ENCODE results near the gene WNK1. TPM values are rescaled to one million over a fixed set of nuclear protein-coding genes. Genes with fewer than 3 reads are reported as not detected.
A peak's percentile ranks its signal among the peaks of the same experiment; 100 is the strongest.
"Not testable (repeated sequence)": the region's sequence is repeated elsewhere in the genome, so short reads cannot be mapped to it uniquely, and the experiment has no call there.

WNK1 gene
- 61.1 TPM for polyA plus RNA-seq (2012; ENCODE audit: insufficient read depth, insufficient read length)

- peak within 1 kb of the TSS; percentile 75 for H3K4me3 ChIP-seq (ENCODE audit: low read length)
- DNase-seq (ENCODE audit: low read depth, low spot score) = peak; percentile 98
These were observed at the start of gene WNK1 for GRCh38 chr12:751999-752694. Gene WNK1 (plus strand): TSS chr12:752579. CDS start chr12:753566, 987 bp downstream.

GRCh38 chr12:704516-705242 is 47.7 kb upstream of the WNK1 start:
- DNase-seq (ENCODE audit: low read depth, low spot score) = no peak

GRCh38 chr12:708084-708483 is 44.3 kb upstream of the WNK1 start:
- not testable (repeated sequence) for H3K4me3 ChIP-seq (ENCODE audit: low read length); DNase-seq (ENCODE audit: low read depth, low spot score)

More at GRCh38 chr12:704516-705242, 47.7 kb upstream of the WNK1 start:
- no peak overlapping the region for H3K4me3 ChIP-seq (ENCODE audit: low read length)

- no peak for DNase-seq (ENCODE audit: low read depth, low spot score)
- H3K4me3 ChIP-seq (ENCODE audit: low read length) = no peak overlapping the region
These were observed 42.8 kb upstream of the WNK1 start for GRCh38 chr12:709455-710020.

- H3K4me3 ChIP-seq (ENCODE audit: low read length) = no peak overlapping the region
- no peak for DNase-seq (ENCODE audit: low read depth, low spot score)
These were observed 40.1 kb upstream of the WNK1 start for GRCh38 chr12:712172-712863.

GRCh38 chr12:713281-713875 is 39.0 kb upstream of the WNK1 start:
- H3K4me3 ChIP-seq (ENCODE audit: low read length) = no peak overlapping the region
- no peak for DNase-seq (ENCODE audit: low read depth, low spot score)

- no peak overlapping the region for H3K4me3 ChIP-seq (ENCODE audit: low read length)
- no peak for DNase-seq (ENCODE audit: low read depth, low spot score)
These were observed 35.9 kb upstream of the WNK1 start for GRCh38 chr12:716506-716905.

- no peak overlapping the region for H3K4me3 ChIP-seq (ENCODE audit: low read length)
- no peak for DNase-seq (ENCODE audit: low read depth, low spot score)
These were observed 33.6 kb upstream of the WNK1 start for GRCh38 chr12:718756-719102.

GRCh38 chr12:720231-720941 is 32.0 kb upstream of the WNK1 start:
- no peak for DNase-seq (ENCODE audit: low read depth, low spot score)
- H3K4me3 ChIP-seq (ENCODE audit: low read length) = no peak overlapping the region

GRCh38 chr12:724194-724855 is 28.1 kb upstream of the WNK1 start:
- peak; percentile 60 for DNase-seq (ENCODE audit: low read depth, low spot score)
- H3K4me3 ChIP-seq (ENCODE audit: low read length) = no peak overlapping the region

GRCh38 chr12:725076-725475 is 27.3 kb upstream of the WNK1 start:
- DNase-seq (ENCODE audit: low read depth, low spot score) = no peak

GRCh38 chr12:726281-727140 is 25.9 kb upstream of the WNK1 start:
- DNase-seq (ENCODE audit: low read depth, low spot score) = peak; percentile 67

More at GRCh38 chr12:725076-725475, 27.3 kb upstream of the WNK1 start:
- no peak overlapping the region for H3K4me3 ChIP-seq (ENCODE audit: low read length)

GRCh38 chr12:727321-727720 is 25.1 kb upstream of the WNK1 start:
- DNase-seq (ENCODE audit: low read depth, low spot score) = no peak
- no peak overlapping the region for H3K4me3 ChIP-seq (ENCODE audit: low read length)

More at GRCh38 chr12:726281-727140, 25.9 kb upstream of the WNK1 start:
- no peak overlapping the region for H3K4me3 ChIP-seq (ENCODE audit: low read length)

- peak; percentile 90 for DNase-seq (ENCODE audit: low read depth, low spot score)
- H3K4me3 ChIP-seq (ENCODE audit: low read length) = peak overlapping the region; percentile 17; the same call in 1 of the 2 replicates
These were observed 23.6 kb upstream of the WNK1 start for GRCh38 chr12:728781-729180.

GRCh38 chr12:729221-729620 is 23.2 kb upstream of the WNK1 start:
- H3K4me3 ChIP-seq (ENCODE audit: low read length) = peak overlapping the region; percentile 17; the same call in 1 of the 2 replicates
- no peak for DNase-seq (ENCODE audit: low read depth, low spot score)

GRCh38 chr12:730550-730949 is 21.8 kb upstream of the WNK1 start:
- no peak overlapping the region for H3K4me3 ChIP-seq (ENCODE audit: low read length)
- DNase-seq (ENCODE audit: low read depth, low spot score) = no peak

GRCh38 chr12:737122-737739 is 15.1 kb upstream of the WNK1 start:
- DNase-seq (ENCODE audit: low read depth, low spot score) = no peak
- H3K4me3 ChIP-seq (ENCODE audit: low read length) = no peak overlapping the region
